HepG2 (cell line): Measurements from ENCODE around the gene CHKB. TPM values are rescaled to one million over a fixed set of nuclear protein-coding genes. Genes with fewer than 3 reads are reported as not detected.

Experiments used
- EP300 ChIP-seq, 3 experiments: sonication (generic) in 1 of 3; formaldehyde crosslinking in 1 of 3; IDR thresholded peaks; 2 replicates each; pipeline versions ENCODE4 v1.5.1 to v1.6.1; 2011 to 2020; ENCODE audit warnings: low read depth in 2 of 3, low read length in 2 of 3, borderline replicate concordance in 1 of 3, improper control_type of control experiment in 1 of 3, mild to moderate bottlenecking in 1 of 3, missing genetic modification reagents in 1 of 3, moderate library complexity in 1 of 3
- ESRRA ChIP-seq: sonication (generic); formaldehyde crosslinking; IDR thresholded peaks from 2 replicates; pipeline ENCODE4 v1.5.1; 2020; ENCODE audit warnings: mild to moderate bottlenecking, low read depth, missing genetic modification reagents
- HMGXB3 ChIP-seq: sonication (generic); formaldehyde crosslinking; IDR thresholded peaks from 2 replicates; pipeline ENCODE4 v1.4.0; 2020; ENCODE audit warnings: missing genetic modification reagents, borderline replicate concordance
- IRF9 ChIP-seq: sonication (generic); formaldehyde crosslinking; IDR thresholded peaks from 2 replicates; pipeline ENCODE4 v1.8.0; 2022; ENCODE audit warnings: missing genetic modification reagents, mild to moderate bottlenecking, borderline replicate concordance
- JUNB ChIP-seq: sonication (generic); formaldehyde crosslinking; IDR thresholded peaks from 2 replicates; pipeline ENCODE4 v1.8.0; 2022; ENCODE audit warnings: missing genetic modification reagents, mild to moderate bottlenecking, borderline replicate concordance
- MAX ChIP-seq: IDR thresholded peaks from 2 replicates; pipeline ENCODE4 v1.6.1; 2012; ENCODE audit warnings: inconsistent platforms
- PPARG ChIP-seq: conservative IDR thresholded peaks from 2 replicates; pipeline ENCODE4 v1.6.1; 2016; ENCODE audit warnings: missing biosample characterization, missing genetic modification reagents
- RERE ChIP-seq: IDR thresholded peaks from 2 replicates; pipeline ENCODE4 v1.6.1; 2016; ENCODE audit warnings: low read depth, missing genetic modification reagents, missing compliant biosample characterization
- TCF7 ChIP-seq: sonication (generic); IDR thresholded peaks from 2 replicates; pipeline ENCODE4 v1.6.1; 2016; ENCODE audit warnings: antibody characterized with exemption, low read depth
- ZNF18 ChIP-seq: sonication (generic); formaldehyde crosslinking; IDR thresholded peaks from 2 replicates; pipeline ENCODE4 v1.8.0; 2022; ENCODE audit warnings: mild to moderate bottlenecking, missing genetic modification reagents; ENCODE audit not compliant: insufficient replicate concordance
- ZNF207 ChIP-seq: fragments of 450-650 bp; IDR thresholded peaks from 2 replicates; pipeline ENCODE4 v1.6.1; 2016; ENCODE audit warnings: antibody characterized with exemption, borderline replicate concordance
- ZNF780A ChIP-seq: sonication (generic); formaldehyde crosslinking; IDR thresholded peaks from 2 replicates; pipeline ENCODE4 v1.8.0; 2022; ENCODE audit warnings: mild to moderate bottlenecking, missing genetic modification reagents, moderate library complexity
- polyA plus RNA-seq, 8 experiments: library from polyadenylated mRNA; depleted of rRNA in 3 of 8; stranded (reverse) in 7 of 8; unstranded in 1 of 8; fragments of >200 nt; fragmentation: Illumina TruSeq in 4 of 8; extraction: Trizol in 4 of 8; gene quantifications; 2 replicates each; pipeline versions ENCODE4 v1.2.1 to v1.2.3, GENCODE V29; 2011 to 2016; ENCODE audit warnings: low read depth in 4 of 8, missing spikeins in 1 of 8, mixed read lengths in 1 of 8; ENCODE audit not compliant: insufficient read depth in 1 of 8
- total RNA-seq, 5 experiments: library from RNA; depleted of rRNA; stranded (reverse); fragments of >200 nt; fragmentation: Illumina TruSeq; extraction: Trizol; gene quantifications; 2 replicates each; pipeline ENCODE4 v1.2.3, GENCODE V29; 2016; ENCODE audit warnings: low read depth in 1 of 5

Gene CHKB
- total and polyA plus RNA-seq, 2 of the 13 experiments (the other 11 are each of a cell fraction or from before 2014, with no cell fraction given): 24.5 to 42.7 TPM

GRCh38 chr22:50628543-50629134, 46.0 kb upstream of the CHKB start (continued):
- no peak for TF ChIP-seq RERE (CRISPR knock-in tag)
- TF ChIP-seq ZNF780A (CRISPR knock-in tag): peak; percentile 54; the same call in 1 of the 2 replicates
- TF ChIP-seq JUNB (CRISPR knock-in tag): peak; percentile 68; the same call in 1 of the 2 replicates
- no peak for TF ChIP-seq PPARG
- TF ChIP-seq ZNF18 (CRISPR knock-in tag): no peak
- TF ChIP-seq IRF9: no peak
- TF ChIP-seq EP300 (IDR thresholded peaks at IDR 0.05; ENCODE audit: low read depth in 2 of 2, low read length in 2 of 2): no peak
- no peak for TF ChIP-seq EP300 (CRISPR knock-in tag; IDR thresholded peaks at IDR 0.05; ENCODE audit: borderline replicate concordance)
- TF ChIP-seq ZNF207: 0 out of 2 replicates have a peak, but pooled peaks have one; percentile 65
- TF ChIP-seq TCF7: no peak
- TF ChIP-seq MAX: 0 out of 2 replicates have a peak, but pooled peaks have one; percentile 27
- no peak for TF ChIP-seq ESRRA
- TF ChIP-seq HMGXB3: no peak
